ENCODE measurements around the gene MAPK8.

- TF ChIP-seq, protein P1, sequence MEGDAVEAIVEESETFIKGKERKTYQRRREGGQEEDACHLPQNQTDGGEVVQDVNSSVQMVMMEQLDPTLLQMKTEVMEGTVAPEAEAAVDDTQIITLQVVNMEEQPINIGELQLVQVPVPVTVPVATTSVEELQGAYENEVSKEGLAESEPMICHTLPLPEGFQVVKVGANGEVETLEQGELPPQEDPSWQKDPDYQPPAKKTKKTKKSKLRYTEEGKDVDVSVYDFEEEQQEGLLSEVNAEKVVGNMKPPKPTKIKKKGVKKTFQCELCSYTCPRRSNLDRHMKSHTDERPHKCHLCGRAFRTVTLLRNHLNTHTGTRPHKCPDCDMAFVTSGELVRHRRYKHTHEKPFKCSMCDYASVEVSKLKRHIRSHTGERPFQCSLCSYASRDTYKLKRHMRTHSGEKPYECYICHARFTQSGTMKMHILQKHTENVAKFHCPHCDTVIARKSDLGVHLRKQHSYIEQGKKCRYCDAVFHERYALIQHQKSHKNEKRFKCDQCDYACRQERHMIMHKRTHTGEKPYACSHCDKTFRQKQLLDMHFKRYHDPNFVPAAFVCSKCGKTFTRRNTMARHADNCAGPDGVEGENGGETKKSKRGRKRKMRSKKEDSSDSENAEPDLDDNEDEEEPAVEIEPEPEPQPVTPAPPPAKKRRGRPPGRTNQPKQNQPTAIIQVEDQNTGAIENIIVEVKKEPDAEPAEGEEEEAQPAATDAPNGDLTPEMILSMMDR (conservative IDR thresholded peaks at IDR 0.05; ENCODE audit: low read depth, low read length), result no peak
- TF ChIP-seq RAD21 (IDR thresholded peaks at IDR 0.05; ENCODE audit: low read length) (no peak), RCOR1 (IDR thresholded peaks at IDR 0.05; ENCODE audit: insufficient replicate concordance, low read length) (no peak)
Observed at GRCh38 chr10:48450233-48450740, 143.8 kb downstream of the MAPK8 start.

All from IMR-90 (cell line).